Breast epithelium (tissue), 3 donors: ENCODE results near the gene LNX1.

Source experiments
- CTCF ChIP-seq, 3 donors: fragments of 450-650 bp; IDR thresholded peaks; one replicate each; pipeline ENCODE4 v1.5.1; 2016 to 2017; ENCODE audit warnings: antibody characterized with exemption in 3 of 3, mild to moderate bottlenecking in 3 of 3, moderate library complexity in 3 of 3
- POLR2A ChIP-seq: fragments of 450-650 bp; IDR thresholded peaks from one replicate; pipeline ENCODE4 v1.6.1; 2016; ENCODE audit warnings: antibody characterized with exemption, mild to moderate bottlenecking, moderate library complexity

GRCh38 chr4:53629296-53629695 is 38.0 kb upstream of the LNX1 start:
- no peak for TF ChIP-seq POLR2A
- TF ChIP-seq CTCF (IDR thresholded peaks at IDR 0.05): no peak
